ENCODE measurements around the gene DHRS7.
"Not testable (repeated sequence)": the region's sequence is repeated elsewhere in the genome, so short reads cannot be mapped to it uniquely, and the experiment has no call there.

DHRS7 gene

DNA sequence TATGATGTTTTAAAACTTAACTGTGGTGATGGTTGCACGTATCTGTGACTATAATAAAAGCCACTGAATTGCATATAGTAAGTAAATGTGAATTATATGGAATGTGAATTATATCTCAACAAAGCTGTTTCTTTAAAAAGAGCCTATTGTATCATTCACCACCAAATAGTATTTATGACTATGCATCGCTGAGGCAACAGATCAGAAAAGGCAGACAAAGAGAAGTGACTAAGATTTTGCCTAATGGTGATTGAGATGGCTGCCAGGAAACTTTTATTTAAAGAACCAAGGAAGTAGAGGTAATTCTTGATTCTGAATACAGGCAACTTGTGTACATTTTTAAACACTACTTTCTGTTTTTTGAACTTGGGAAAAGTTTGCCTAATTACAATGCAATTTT is 31.7 kb downstream of the DHRS7 start:
- no peak for DNase-seq

DNA sequence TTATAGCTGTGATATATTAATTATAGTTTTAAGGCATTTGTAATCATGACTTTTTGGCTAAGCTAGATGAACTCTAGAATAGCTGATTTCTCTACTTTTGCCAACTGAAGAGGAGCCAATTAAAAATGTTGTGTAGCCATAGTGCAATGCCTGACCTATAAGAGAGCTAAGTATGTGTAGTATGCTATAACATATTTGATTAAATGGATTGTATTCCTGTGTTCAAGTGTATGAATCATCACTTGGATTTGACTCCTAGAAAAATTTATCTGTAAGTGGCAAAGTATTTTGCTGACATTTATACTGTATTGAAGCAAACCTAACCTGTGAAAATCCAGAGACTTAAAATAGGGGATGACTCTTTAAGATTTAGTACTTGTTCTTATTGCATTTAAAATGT is 39.3 kb downstream of the DHRS7 start:
- DNase-seq: no peak

DNA sequence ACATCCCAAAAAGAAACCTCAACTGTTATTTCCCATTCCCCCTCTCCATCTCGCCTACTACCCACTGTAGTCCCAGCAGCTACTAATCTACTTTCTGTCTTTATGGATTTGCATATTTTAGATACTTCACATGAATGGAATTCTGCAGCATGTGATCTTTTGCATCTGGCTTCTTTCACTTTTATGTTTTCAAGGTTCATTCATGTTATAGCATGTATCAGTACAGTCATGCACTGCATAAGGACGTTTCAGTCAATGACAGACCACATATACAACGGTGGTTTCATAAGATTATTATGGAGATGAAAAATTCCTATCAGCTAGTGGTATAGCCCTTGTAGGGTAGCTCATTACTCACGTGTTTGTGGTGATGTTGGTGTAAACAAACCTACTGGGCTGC is 49.0 kb downstream of the DHRS7 start:
- DNase-seq: no peak

DNA sequence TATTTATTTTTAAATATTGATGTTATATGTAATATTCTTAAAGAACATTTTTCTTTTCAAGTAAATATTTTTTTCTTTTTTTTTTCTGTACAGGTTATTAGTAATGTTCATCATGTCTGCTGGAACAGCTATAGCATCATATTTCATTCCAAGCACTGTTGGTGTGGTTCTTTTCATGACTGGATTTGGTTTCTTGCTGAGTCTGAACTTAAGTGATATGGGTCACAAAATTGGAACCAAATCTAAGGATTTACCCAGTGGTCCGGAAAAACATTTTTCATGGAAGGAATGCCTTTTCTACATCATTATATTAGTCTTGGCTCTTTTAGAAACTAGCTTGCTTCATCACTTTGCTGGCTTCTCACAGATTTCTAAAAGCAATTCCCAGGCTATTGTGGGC is 50.3 kb downstream of the DHRS7 start:
- no peak for DNase-seq

DNA sequence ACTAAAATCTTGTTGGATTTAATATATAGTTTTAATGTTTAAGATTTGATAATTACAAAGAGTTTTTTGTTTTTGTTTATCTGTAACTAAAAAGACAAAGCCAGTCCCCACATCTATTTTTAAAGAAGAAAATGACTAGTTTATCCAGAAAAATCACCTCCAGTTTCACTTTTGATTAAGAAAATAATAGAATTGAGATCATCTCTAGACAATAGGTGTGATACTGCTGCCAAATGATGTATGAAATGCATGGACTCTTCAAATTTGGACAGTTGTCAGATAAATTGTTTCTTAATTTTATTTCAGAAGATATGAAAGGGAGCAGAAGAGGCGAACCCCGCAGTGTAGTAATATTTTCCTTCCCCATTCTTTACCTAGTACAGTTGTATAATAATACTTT is 53.5 kb downstream of the DHRS7 start:
- no peak for DNase-seq

DNA sequence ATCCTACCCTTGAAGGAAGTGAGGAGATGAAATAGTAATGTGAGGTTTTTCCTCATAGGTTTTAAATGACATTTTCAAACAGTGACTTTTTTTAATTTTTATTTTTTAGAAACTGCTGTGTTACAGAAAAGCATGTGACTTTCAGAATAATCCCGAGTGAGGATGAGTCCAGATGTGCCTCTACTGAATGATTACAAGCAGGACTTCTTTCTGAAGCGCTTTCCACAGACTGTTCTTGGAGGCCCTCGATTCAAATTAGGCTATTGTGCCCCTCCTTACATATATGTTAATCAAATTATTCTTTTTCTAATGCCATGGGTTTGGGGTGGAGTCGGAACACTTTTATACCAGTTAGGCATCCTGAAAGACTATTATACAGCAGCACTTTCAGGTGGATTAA is 57.7 kb downstream of the DHRS7 start:
- no peak for DNase-seq

DNA sequence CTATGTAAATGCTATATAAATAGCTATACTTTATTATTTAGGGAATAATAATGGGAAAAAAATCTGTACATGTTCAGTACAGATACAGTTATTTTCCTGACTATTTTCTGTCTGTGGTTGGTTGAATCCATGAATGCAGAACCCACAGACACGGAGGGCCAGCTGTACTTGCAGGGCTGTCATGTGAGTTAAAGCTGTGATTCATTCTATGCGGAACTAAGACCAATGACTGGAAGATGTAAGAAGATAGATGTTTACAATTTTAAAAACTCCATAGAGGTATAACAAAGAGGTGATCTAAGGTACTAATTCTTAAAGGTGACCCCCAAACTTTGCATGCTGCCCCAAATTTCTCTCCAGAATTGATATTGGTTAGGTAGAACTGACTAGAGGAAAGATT is 58.9 kb downstream of the DHRS7 start:
- DNase-seq: no peak

DNA sequence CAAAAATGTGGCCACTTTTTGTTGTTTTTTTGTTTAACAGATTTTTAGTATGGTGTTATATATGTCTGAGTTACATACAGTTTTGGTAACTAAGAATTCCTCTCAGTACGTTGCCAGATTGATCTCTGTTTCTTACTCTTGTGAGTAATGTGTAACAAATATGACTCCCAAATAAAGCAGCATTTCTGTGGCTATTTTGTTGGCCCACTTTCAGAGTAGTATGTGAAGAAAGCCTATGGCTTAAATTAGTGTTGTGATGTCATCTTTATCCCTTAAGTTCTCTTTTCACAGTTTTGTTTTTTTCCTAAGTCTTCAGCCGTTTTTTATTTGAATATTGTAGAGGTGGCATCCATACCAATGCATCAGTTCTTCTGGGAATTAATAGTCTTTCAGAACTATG is 62.8 kb downstream of the DHRS7 start:
- DNase-seq: no peak

DNA sequence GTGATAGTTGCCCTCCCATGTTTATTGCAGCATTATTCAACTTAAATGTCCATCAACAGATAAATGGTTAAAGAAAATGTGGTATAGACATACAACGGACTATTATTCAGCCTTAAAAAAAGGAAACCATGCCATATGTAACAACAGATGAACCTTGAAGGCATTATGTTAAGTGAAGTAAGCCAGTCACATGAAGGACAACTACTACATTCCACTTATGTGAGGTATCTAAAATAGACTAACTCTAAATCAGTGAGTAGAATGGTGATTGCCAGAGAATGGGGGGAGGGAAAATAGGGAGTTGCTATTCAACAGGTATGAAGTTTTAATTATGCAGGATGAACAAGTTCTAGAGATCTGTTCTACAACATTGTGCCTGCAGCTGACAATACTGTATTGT is 63.4 kb downstream of the DHRS7 start:
- no peak for DNase-seq

DNA sequence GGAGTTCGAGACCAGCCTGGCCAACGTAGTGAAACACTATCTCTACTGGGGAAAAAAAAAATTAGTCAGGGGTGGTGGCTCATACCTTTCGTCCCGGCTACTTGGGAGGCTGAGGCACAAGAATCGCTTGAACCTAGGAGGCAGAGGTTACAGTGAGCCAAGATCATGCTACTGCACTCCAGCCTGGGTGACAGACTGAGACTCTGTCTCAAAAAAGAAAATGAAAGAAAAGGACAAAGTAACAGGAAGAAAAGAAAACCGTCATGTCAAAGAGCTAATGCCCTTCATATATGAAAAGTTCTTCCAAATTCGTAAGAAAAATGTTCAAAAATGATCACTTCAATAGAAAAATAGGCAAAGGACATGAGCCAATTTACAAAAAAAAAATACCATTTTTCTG is 65.3 kb downstream of the DHRS7 start:
- DNase-seq: not testable (repeated sequence)

DNA sequence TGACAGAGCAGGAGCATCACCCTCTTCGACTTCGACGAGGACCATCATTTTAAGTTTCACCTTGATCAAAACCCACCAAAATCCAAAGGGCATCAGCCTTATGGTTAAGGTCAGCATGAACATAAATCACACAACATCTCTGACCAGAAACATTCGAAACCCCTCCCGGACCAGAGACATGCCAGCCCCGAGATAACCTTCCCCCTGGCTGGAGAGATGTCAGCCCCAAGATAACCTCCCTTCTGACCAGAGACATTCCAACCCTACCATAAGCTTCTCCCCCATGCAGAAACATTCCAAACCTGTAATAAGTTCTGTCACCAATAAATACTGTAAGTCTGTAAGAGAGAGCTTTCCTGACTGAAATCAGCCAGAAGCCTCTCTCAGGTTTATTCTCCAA is 67.2 kb downstream of the DHRS7 start:
- DNase-seq: no peak

DNA sequence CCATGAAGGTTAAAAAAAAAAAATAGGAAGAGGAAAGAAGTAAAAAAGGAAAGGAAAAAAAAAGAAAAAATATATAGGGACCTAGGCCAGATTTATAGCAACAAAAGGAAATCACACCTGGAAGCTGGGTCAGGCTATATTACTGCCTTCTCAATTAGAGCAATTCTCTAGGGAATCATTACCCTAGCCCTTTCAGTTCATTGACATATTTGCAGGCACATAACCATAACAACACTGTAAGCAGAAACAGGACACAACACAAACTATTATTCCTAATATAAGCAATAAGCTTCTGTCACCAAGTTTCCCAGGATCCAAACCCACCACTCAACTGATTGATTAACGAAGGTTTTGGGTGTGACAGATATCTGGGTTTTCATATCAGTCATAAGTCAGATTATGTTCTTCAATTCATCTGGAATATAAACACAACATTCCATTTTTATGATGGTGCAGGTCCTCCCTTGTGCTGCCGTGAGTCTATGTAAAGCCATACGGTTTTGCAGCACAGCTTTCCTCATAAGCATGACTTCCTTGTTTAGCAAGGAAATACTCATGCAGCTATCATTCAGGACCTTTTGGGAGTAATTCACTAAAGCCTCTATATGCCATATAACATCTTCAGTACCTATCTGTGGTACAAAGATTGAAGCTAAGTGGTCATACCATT is 69.3 kb downstream of the DHRS7 start:
- DNase-seq: no peak

DNA sequence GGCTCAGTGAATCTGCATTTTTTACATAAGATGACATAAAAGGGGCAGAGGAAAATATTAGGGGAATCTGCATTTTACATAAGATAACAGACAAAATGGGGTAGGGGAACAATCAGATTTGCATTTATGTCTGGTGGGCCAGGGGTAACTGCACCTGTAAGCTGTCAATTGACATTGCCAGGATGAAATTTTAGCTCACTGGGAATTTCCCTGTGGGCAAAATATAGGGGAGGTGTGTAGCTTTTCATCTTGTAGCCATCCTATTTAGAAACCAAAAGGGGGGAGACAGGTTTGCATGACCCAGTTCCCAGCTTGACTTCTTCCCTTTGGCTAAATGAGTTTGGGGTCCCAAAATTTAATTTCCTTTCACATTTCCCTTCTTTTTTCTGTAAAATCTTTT is 70.0 kb downstream of the DHRS7 start:
- DNase-seq: no peak

DNA sequence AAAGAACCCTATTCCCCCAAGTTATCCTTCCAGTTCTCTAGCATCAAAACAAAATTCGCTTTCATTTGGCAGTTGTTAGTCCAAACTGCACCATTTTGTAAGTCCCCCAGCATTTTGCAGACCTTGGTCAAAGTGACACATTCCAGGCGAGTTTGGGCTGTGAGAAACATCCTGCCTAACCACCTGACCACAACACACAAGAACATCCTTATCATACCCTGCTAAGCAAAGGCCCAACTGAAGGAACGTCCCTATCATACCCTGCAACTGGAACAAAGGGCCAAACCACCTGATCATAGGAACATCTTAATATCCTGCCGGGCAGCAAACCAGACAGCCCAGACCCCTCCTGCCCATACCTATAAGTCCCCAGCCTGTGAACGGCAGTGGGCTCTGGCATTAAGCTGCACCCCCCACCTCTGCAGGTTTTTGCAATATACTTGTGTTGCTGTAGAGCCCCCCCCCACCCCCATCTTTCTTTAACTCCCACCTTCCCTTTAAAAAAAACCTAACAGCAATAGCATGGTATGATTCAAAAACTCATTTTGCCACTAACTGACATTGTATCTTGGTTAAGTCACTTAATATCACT is 70.8 kb downstream of the DHRS7 start:
- DNase-seq: no peak
